ENCODE results near the gene SSRP1.
"Not testable (repeated sequence)": the region's sequence is repeated elsewhere in the genome, so short reads cannot be mapped to it uniquely, and the experiment has no call there.

SSRP1 gene

GRCh38 chr11:57358991-57359390 lies 23.3 kb upstream of the SSRP1 start:
- no peak for DNase-seq

- no peak for DNase-seq
These were observed 22.9 kb upstream of the SSRP1 start for GRCh38 chr11:57358543-57358961.

DNA sequence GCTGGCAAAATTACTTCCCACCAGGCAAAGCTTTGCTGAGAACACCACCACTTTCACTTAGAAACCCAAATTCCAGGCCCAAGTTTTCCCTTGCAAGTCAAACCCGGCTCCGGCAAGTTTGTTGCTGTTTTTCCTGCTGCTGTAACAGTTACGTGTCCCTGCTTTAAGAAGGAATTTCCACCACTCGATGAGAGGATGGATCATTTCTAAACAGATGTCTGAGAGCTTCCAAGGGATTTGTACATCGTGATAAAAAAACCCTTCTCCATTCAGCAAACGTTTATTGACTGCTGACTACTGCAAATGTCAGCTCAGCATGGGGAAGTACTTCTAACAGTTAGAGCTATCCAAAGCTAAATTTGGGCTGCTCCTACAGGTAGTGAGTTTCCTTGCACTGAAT lies 22.2 kb upstream of the SSRP1 start:
- no peak for DNase-seq

DNA sequence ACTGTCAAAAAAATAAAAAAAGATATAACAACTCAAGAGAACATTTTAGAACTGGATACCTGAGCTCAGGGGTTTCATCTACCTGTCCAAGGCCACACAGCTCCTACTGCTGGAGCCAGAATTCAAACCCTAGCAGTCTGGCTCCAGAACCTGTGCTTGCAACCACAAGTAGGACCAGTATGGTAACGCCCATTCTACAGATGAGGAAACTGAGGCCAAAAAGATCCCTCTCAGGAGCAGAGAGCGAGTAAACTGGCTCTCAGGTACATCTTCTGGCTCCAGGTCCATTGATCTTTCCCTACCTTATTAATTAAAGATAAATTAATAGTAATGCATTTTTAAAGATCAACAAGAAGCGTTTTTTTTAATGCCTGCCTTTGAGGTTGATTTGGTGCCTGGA lies 21.6 kb upstream of the SSRP1 start:
- DNase-seq = no peak

DNA sequence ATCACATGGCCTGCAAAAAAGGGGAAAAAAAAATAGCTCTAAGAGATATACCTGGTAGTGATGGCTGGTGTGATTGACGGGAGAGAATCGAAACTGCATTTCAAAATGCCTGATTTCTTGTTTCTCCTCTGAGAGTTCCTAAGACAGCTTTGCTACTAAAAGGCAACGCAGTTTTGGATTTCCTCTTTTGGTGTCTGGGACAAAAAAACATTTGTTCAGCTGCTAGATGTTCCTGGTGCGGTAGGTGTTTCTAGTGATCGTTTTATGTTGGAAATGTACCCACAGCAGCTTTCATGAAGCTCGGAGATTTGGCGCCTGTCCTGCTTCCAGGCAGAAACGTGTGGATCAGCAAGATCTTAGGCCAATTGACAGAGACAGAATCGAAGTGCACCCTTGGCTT lies 20.6 kb upstream of the SSRP1 start:
- DNase-seq = no peak

GRCh38 chr11:57354699-57355098 lies 19.0 kb upstream of the SSRP1 start:
- DNase-seq = no peak

- DNase-seq = no peak
These were observed 18.2 kb upstream of the SSRP1 start for GRCh38 chr11:57353852-57354251.

DNA sequence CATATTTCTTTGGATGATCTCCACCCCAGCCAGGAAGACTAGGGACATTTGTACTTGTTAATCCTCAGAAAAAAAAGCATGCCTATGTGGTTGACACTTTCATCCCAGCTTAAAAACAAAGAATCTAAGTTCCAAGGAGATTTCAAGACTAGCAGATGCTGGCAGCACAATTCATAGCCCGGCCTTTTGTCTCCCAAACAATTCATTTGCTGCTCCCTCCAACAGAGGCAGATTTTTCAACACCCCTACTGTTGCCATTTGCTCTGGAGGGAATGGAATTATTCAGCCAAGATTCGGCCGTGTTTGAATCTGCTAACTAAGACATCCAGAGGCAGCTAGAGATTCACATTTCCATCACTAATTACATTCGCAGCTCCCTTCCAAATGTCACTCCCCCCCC lies 17.8 kb upstream of the SSRP1 start:
- no peak for DNase-seq

DNA sequence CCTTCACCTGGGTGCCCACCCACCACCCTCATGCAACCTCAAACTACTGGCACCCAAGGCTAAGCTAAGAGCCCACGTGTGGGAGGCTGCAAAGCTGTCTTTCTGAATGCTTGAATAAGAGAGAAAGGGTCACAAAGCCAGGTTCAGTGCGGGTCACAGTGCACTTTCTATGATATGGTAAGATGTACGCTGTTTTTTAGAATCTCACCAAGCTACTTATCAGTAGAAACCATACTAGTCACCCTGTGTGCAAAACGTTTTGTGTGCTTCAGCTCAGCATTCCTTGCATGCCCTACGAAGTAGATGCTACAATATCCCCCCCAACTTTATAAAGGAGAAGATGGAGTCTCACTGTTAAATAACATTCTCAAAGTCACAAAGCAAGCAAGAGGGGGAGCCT lies 17.3 kb upstream of the SSRP1 start:
- DNase-seq = no peak

GRCh38 chr11:57349491-57350274 lies 14.0 kb upstream of the SSRP1 start:
- DNase-seq = peak; percentile 76

GRCh38 chr11:57348636-57349313 lies 13.1 kb upstream of the SSRP1 start:
- no peak for DNase-seq

GRCh38 chr11:57348052-57348451 lies 12.4 kb upstream of the SSRP1 start:
- DNase-seq = no peak

- no peak for DNase-seq
These were observed 11.6 kb upstream of the SSRP1 start for GRCh38 chr11:57347336-57347735.

DNA sequence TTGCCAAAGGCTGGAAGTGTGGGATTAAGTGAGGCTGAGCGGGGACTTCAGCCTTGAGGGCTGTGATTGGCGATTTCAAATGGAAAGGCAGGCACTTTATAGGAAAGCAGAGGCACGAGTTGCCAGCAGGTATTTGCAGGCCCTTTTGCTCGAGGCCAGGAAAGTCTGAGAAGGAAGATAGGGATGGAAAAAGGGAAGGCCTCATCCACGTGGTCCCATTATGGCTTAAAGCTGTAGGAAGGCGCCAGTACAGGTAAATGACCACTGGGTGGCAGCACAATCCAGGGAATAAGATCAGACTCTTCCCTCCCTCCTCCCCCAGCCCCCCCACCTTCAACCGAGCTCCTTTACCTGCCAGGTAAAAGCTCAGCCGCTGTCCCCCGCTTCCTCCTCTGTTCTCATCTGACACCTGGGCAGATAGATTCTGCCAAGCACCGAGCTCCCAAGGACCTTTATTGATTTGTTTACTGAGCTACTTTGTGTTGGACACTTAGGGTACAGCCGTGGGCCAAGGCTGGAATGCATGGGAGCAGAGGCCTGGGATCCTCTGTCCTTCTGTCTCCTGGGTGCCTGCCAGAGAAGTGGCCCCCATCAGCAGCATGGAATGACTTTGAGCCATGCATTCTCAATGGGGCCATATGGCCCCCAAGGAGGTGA lies 10.0 kb upstream of the SSRP1 start:
- DNase-seq = peak; percentile 72

GRCh38 chr11:57344826-57345225 lies 9.1 kb upstream of the SSRP1 start:
- DNase-seq = no peak

GRCh38 chr11:57343825-57344224 lies 8.1 kb upstream of the SSRP1 start:
- no peak for DNase-seq

GRCh38 chr11:57342702-57343101 lies 7.0 kb upstream of the SSRP1 start:
- no peak for DNase-seq

DNA sequence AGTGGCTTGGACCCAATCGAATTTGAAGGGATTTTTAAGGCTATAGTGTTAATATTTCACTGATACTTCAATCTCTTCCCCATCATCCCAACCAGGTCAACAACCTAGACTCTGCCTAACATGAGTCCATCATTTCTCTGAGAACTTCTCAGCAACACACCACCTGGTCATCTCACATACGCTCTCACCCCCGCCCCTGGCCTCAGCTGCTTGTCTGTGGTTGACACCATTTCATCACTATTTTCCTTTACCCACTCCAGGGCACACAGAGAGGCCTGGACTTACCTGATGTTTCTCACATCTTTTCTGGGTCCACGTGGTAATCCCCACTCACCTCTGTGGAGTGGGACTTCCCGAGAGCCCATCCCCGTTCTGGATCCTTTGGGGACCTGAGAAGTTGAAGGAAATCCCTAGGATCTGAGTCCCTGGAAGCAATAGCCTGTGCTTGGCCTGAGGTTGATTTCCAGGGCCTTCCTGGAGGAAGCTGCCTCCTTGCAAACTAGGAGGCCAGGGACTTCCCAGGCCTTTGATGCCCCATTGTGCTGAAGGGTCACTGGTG lies 5.6 kb upstream of the SSRP1 start:
- DNase-seq = no peak

DNA sequence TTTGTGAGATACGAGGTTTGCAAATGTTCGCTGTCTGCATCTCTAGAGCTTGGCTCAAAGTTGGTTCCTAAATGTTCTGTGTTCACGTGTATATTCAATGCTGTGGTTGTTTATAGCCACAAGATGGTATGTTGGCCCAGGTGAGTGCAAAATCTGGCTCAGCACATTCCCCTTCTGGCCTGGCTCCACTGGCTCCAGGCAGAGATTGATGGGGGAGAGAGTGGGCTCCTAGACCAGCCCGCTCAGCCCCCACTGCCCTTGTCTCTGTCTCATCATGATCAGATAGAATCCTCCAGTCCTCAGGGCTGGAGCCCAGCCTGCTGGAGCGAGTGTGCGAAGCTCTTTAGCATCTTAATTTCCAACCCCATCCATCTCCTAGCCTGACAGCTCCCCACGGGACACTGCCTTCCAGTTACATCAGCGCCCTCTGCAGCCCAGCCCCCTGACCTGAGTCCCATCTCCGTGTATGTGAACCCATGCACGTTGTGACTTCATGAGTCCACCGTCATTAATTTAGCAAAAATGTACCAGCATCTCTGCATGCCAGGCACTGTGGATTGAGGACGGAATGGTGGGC lies 4.4 kb upstream of the SSRP1 start:
- peak; percentile 49 for DNase-seq

DNA sequence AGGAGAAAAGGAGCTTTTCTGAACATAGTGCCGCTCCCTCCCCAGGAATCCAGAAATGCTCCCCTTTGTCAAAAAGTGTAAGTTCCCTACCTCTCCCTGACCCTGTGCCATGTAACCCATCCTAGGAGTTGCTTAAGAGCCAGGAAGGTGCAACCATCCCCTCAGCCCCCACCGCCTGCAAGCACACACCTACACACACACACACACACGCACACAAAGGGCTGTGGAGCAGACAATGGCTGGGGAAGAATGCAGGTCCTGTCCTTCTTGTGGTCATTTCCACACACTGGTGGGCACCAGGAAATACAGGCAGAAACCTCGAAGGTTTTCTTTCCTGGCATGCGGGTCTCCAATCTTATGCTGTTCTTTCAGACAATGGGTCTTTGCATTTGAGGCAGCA lies 3.6 kb upstream of the SSRP1 start:
- DNase-seq = no peak

- DNase-seq = no peak
These were observed 2.5 kb upstream of the SSRP1 start, which contains the start of gene P2RX3 for GRCh38 chr11:57338142-57338541. Gene P2RX3, plus strand, starts transcription at chr11:57338352. Its CDS starts 199 bp downstream, at chr11:57338551.

DNA sequence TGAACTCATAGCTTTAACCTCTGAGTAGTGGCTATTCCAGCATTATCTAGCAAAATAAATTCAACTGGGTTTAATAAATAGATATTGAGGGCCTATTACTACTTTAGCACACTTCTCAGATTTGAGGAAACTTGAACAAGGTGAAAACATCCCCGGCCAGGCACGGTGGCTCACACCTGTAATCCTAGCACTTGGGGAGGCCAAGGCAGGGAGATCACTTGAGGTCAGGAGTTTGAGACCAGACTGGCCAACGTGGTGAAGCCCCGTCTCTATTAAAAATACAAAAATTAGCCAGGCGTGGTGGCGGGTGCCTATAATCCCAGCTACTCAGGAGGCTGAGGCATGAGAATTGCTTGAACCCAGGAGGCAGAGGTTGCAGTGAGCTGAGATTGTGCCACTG lies 1.2 kb upstream of the SSRP1 start:
- DNase-seq = not testable (repeated sequence)

DNA sequence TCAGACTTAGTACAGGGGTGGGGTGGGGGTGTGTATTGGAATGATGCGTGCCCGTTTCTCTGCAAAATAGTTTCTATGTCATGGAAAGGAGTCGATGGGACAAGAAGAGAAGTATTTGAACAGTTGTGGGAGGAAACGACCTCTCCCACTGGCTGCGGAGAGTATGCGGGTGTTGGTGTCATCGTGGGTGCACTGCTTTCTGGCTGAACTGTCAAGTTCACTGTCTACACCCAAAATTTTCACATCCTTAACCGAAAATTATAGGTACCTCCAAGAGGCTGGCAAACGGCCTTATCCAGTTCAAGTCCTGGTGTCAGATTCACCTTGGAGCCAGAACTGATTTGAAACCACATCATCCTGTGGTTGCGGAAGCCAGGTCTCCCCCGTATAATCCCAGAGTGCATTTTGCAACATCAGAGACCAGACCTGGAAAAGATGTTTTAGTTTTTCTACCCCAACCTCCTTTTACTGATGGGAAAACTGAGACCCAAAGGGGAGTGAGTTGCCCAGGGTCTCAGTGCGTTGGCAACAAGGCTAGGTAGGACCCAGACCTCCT lies 497 bp upstream of the SSRP1 start:
- no peak for DNase-seq

Data from femur (tissue), 1 donor.